Stimulated activated CD4-positive, alpha-beta T cell treated with anti-CD3 and anti-CD28 coated beads, Interleukin-15, amount 100 ng/mL, for 48 hours (primary cell): Measurements from ENCODE around the gene MRPL21.

Experiments used
- DNase-seq, 2 donors: peaks; one replicate each; pipeline ENCODE4 v3.0.0-alpha.2; 2020; ENCODE audit warnings: low read depth in 2 of 2

MRPL21 gene

GRCh38 chr11:68935066-68935465 lies 31.4 kb upstream of the MRPL21 start:
- DNase-seq, result no peak

GRCh38 chr11:68934666-68935065 lies 31.0 kb upstream of the MRPL21 start:
- DNase-seq, result no peak

- DNase-seq, result no peak
Observed at GRCh38 chr11:68934321-68934645, 30.7 kb upstream of the MRPL21 start.

GRCh38 chr11:68933605-68934320 lies 30.1 kb upstream of the MRPL21 start:
- DNase-seq, result no peak

- no peak for DNase-seq
Observed at GRCh38 chr11:68932933-68933577, 29.4 kb upstream of the MRPL21 start.

- DNase-seq, result no peak
Observed at GRCh38 chr11:68932358-68932757, 28.7 kb upstream of the MRPL21 start.

GRCh38 chr11:68931911-68932310 lies 28.3 kb upstream of the MRPL21 start:
- no peak for DNase-seq

- no peak for DNase-seq
Observed at GRCh38 chr11:68930991-68931855, 27.6 kb upstream of the MRPL21 start.

GRCh38 chr11:68929706-68930570 lies 26.3 kb upstream of the MRPL21 start:
- DNase-seq, result no peak

- no peak for DNase-seq
Observed at GRCh38 chr11:68929135-68929534, 25.5 kb upstream of the MRPL21 start.

- DNase-seq, result no peak
Observed at GRCh38 chr11:68928136-68928880, 24.7 kb upstream of the MRPL21 start.

- DNase-seq, result no peak
Observed at GRCh38 chr11:68927280-68928135, 23.9 kb upstream of the MRPL21 start.

GRCh38 chr11:68925611-68926010 lies 22.0 kb upstream of the MRPL21 start:
- DNase-seq, result no peak

- no peak for DNase-seq
Observed at GRCh38 chr11:68924073-68924925, 20.7 kb upstream of the MRPL21 start.

GRCh38 chr11:68923614-68924013 lies 20.0 kb upstream of the MRPL21 start:
- no peak for DNase-seq

- no peak for DNase-seq
Observed at GRCh38 chr11:68916439-68916838, 12.8 kb upstream of the MRPL21 start.

- no peak for DNase-seq
Observed at GRCh38 chr11:68914761-68915160, 11.1 kb upstream of the MRPL21 start.

- no peak for DNase-seq
Observed at GRCh38 chr11:68913188-68913587, 9.6 kb upstream of the MRPL21 start.

- DNase-seq, result no peak
Observed at GRCh38 chr11:68912254-68912653, 8.6 kb upstream of the MRPL21 start.
